Measurements from ENCODE around the gene MAP2.

MAP2 gene

DNA sequence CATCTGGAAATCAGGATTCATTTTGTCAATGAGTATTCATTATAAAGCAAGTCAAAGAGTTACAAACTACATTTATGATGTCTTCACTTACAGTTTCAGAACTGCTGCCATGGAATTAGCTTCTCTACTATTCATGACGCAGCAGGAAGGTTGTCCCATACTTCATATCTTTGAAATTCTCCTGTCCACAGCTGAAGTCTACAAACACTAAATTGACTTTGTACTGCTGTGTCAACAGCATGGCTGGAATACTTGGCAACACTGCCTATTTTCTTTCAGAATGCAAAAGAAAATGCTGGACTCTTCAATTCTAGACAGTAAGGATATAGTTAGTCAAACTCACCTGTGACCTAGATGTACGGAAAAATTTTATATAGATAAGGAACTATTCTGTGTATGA, 303.2 kb downstream of the MAP2 start:
- Histone ChIP-seq H3K4me1 (ENCODE audit: low read depth, poor library complexity, severe bottlenecking) (no peaks in the 10 kb centered on the region), H3K27ac (no peak overlapping the region), H3K4me2 (no peak overlapping the region), H3K4me3 (IDR thresholded peaks at IDR 0.05; ENCODE audit: insufficient read depth, low read depth, low read length) (no peak overlapping the region), H3K9ac (no peak overlapping the region), H3K79me2 (ENCODE audit: insufficient read depth, low read depth) (no peaks in the 10 kb centered on the region), H3K36me3 (ENCODE audit: insufficient read depth) (no peaks in the 10 kb centered on the region), H2AFZ (ENCODE audit: low read depth) (no peak overlapping the region), H4K20me1 (ENCODE audit: insufficient read depth) (no peaks in the 10 kb centered on the region), H3K27me3 (ENCODE audit: insufficient read depth, low read depth) (no peaks in the 10 kb centered on the region)
- TF ChIP-seq, protein P1, sequence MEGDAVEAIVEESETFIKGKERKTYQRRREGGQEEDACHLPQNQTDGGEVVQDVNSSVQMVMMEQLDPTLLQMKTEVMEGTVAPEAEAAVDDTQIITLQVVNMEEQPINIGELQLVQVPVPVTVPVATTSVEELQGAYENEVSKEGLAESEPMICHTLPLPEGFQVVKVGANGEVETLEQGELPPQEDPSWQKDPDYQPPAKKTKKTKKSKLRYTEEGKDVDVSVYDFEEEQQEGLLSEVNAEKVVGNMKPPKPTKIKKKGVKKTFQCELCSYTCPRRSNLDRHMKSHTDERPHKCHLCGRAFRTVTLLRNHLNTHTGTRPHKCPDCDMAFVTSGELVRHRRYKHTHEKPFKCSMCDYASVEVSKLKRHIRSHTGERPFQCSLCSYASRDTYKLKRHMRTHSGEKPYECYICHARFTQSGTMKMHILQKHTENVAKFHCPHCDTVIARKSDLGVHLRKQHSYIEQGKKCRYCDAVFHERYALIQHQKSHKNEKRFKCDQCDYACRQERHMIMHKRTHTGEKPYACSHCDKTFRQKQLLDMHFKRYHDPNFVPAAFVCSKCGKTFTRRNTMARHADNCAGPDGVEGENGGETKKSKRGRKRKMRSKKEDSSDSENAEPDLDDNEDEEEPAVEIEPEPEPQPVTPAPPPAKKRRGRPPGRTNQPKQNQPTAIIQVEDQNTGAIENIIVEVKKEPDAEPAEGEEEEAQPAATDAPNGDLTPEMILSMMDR (conservative IDR thresholded peaks at IDR 0.05; ENCODE audit: low read depth, low read length), result no peak

DNA sequence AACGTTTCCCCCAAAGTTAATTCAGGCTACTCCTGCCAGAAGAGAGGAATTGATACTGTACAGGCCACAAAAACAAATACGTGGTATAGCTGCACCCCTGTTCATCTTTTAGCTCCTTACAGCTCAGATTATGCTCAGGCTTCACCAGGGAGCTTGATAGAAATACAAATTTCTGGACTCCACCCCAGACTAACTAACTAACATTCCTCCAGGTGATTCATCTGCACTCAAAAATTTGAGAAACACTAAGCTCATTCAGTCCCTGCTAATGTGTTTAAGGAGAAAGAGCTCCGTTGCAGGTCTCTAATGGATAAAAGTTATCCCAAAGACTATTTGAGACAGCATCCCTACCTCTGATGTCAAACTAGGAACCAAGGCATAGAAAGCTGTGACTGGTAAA, 311.0 kb downstream of the MAP2 start:
- TF ChIP-seq, protein P1 (conservative IDR thresholded peaks at IDR 0.05; ENCODE audit: low read depth, low read length), result no peak
- no peaks in the 10 kb centered on the region for H4K20me1 ChIP-seq (ENCODE audit: insufficient read depth)
- no peak overlapping the region for H3K9ac ChIP-seq
- H3K79me2 ChIP-seq (ENCODE audit: insufficient read depth, low read depth), result no peaks in the 10 kb centered on the region
- no peaks in the 10 kb centered on the region for H3K36me3 ChIP-seq (ENCODE audit: insufficient read depth)
- no peak overlapping the region for H2AFZ ChIP-seq (ENCODE audit: low read depth)
- H3K4me1 ChIP-seq (ENCODE audit: low read depth, poor library complexity, severe bottlenecking), result no peaks in the 10 kb centered on the region
- no peaks in the 10 kb centered on the region for H3K27me3 ChIP-seq (ENCODE audit: insufficient read depth, low read depth)
- H3K27ac ChIP-seq, result no peak overlapping the region
- H3K4me3 ChIP-seq (IDR thresholded peaks at IDR 0.05; ENCODE audit: insufficient read depth, low read depth, low read length), result no peak overlapping the region
- H3K4me2 ChIP-seq, result no peak overlapping the region

DNA sequence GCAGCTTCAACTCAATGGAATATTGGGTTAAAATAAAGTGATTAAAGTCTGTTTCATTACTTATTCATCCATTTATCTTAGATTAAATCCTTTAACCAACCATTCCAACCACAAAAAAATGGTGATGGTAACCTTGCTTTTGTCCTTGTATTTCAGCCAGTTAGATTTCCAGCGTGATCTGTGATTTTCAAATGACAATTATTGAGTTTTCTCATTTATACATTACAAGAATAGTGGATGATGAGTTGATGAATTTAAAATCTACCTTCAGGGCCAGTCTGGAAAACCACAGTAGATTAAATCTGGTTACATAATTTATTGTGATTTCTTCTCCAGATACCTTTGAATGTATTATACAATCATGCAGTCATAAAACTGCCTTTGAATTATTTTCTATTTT, 318.1 kb downstream of the MAP2 start:
- no peaks in the 10 kb centered on the region for H3K27me3 ChIP-seq (ENCODE audit: insufficient read depth, low read depth)

DNA sequence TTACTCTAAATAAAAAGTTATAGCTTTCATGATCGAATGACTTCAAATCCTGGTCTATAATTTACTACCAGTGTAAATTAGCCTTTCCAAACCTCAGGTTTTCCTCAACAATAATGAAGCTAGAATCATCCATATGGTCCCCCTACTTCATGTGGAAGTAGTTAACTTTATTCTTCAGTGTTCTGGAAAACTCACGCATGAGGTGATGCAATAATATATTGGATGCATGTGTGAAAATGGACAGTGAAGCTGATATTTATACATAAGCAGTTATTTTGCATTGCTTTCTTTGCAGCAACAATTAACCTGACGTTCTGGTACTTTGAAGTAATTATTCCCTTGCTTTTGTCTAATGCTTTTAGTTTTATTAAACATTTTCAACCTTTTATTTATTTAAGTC, 329.2 kb downstream of the MAP2 start:
- Histone ChIP-seq H3K79me2 (ENCODE audit: insufficient read depth, low read depth) (no peaks in the 10 kb centered on the region), H3K36me3 (ENCODE audit: insufficient read depth) (no peaks in the 10 kb centered on the region), H2AFZ (ENCODE audit: low read depth) (no peak overlapping the region), H4K20me1 (ENCODE audit: insufficient read depth) (no peaks in the 10 kb centered on the region), H3K27ac (no peak overlapping the region), H3K27me3 (ENCODE audit: insufficient read depth, low read depth) (no peaks in the 10 kb centered on the region), H3K4me1 (ENCODE audit: low read depth, poor library complexity, severe bottlenecking) (no peaks in the 10 kb centered on the region), H3K4me2 (no peak overlapping the region), H3K9ac (no peak overlapping the region), H3K4me3 (IDR thresholded peaks at IDR 0.05; ENCODE audit: insufficient read depth, low read depth, low read length) (no peak overlapping the region)
- TF ChIP-seq, protein P1 (conservative IDR thresholded peaks at IDR 0.05; ENCODE audit: low read depth, low read length), result no peak

More for the DNA sequence above, 318.1 kb downstream of the MAP2 start:
- Histone ChIP-seq H3K27ac (no peak overlapping the region), H3K4me3 (IDR thresholded peaks at IDR 0.05; ENCODE audit: insufficient read depth, low read depth, low read length) (no peak overlapping the region), H3K4me2 (no peak overlapping the region), H3K79me2 (ENCODE audit: insufficient read depth, low read depth) (no peaks in the 10 kb centered on the region), H2AFZ (ENCODE audit: low read depth) (no peak overlapping the region), H3K36me3 (ENCODE audit: insufficient read depth) (no peaks in the 10 kb centered on the region), H3K4me1 (ENCODE audit: low read depth, poor library complexity, severe bottlenecking) (no peaks in the 10 kb centered on the region), H4K20me1 (ENCODE audit: insufficient read depth) (no peaks in the 10 kb centered on the region), H3K9ac (no peak overlapping the region)
- TF ChIP-seq, protein P1 (conservative IDR thresholded peaks at IDR 0.05; ENCODE audit: low read depth, low read length), result no peak

Measured in KMS-11 (cell line).